GM12878 (cell line): Measurements from ENCODE around the gene MID1.

Experiments
- BACH1 ChIP-seq: fragments of 450-650 bp; IDR thresholded peaks from 2 replicates; pipeline ENCODE4 v1.6.1; 2017; ENCODE audit warnings: mild to moderate bottlenecking, borderline replicate concordance
- EP300 ChIP-seq, 2 experiments: fragments of 150-350 bp in 1 of 2; IDR thresholded peaks; 2 replicates each; pipeline ENCODE4 v1.6.1; 2011 to 2012; ENCODE audit warnings: low read depth in 2 of 2, low read length in 2 of 2, borderline replicate concordance in 1 of 2, improper control_type of control experiment in 1 of 2, inconsistent platforms in 1 of 2; ENCODE audit not compliant: control insufficient read depth in 1 of 2
- GATAD2B ChIP-seq: fragments of 450-650 bp; conservative IDR thresholded peaks from 2 replicates; pipeline ENCODE4 v1.6.1; 2017; ENCODE audit warnings: low read depth, mild to moderate bottlenecking, moderate library complexity
- JUND ChIP-seq: IDR thresholded peaks from 2 replicates; pipeline ENCODE4 v1.6.1; 2012; ENCODE audit warnings: low read depth, mild to moderate bottlenecking, low read length, improper control_type of control experiment, moderate library complexity
- POLR2A ChIP-seq: IDR thresholded peaks from 2 replicates; pipeline ENCODE4 v1.6.1; 2011; ENCODE audit warnings: low read depth, mild to moderate bottlenecking, low read length
- POLR2AphosphoS2 ChIP-seq: IDR thresholded peaks from 2 replicates; pipeline ENCODE4 v1.6.1; 2011; ENCODE audit warnings: low read depth, mild to moderate bottlenecking, low read length, improper control_type of control experiment, moderate library complexity
- SMAD1 ChIP-seq: fragments of 450-650 bp; IDR thresholded peaks from 2 replicates; pipeline ENCODE4 v1.6.1; 2018; ENCODE audit warnings: mild to moderate bottlenecking, low read depth; ENCODE audit not compliant: partially characterized antibody
- TAF1 ChIP-seq: IDR thresholded peaks from 2 replicates; pipeline ENCODE4 v1.6.1; 2011; ENCODE audit warnings: mild to moderate bottlenecking, low read depth, low read length, borderline replicate concordance
- TF ChIP-seq, protein P1 (sequence below): IDR thresholded peaks from 2 replicates; pipeline ENCODE4 v1.6.1; 2012; ENCODE audit warnings: low read length, inconsistent platforms

DNA sequence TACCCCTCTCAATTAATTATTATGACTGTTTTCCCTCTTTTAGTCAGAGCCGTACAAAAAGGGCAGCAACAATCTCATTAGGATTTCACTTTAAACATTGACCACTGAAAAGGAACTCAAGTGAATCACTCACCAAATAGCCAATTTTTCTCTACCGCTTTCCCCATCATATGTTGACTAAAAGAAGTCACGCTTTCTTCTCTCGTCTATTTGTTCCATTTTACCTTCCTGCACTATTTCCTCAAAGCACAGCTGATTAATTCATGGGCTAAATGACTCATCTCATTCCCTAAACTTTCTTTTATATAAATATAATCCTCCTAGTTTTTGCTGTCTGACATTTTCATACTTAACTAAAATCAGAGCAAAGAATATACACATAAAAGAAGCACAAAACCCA, 8.2 kb downstream of the MID1 start:
- TF ChIP-seq TAF1 = no peak
- no peak for TF ChIP-seq GATAD2B
- no peak for TF ChIP-seq POLR2AphosphoS2
- TF ChIP-seq EP300 (IDR thresholded peaks at IDR 0.05; ENCODE audit: borderline replicate concordance in 1 of 2, control insufficient read depth in 1 of 2, low read depth in 2 of 2, low read length in 2 of 2) = no peak
- TF ChIP-seq SMAD1 = no peak
- TF ChIP-seq POLR2A = no peak
- no peak for TF ChIP-seq JUND
- TF ChIP-seq, protein P1, sequence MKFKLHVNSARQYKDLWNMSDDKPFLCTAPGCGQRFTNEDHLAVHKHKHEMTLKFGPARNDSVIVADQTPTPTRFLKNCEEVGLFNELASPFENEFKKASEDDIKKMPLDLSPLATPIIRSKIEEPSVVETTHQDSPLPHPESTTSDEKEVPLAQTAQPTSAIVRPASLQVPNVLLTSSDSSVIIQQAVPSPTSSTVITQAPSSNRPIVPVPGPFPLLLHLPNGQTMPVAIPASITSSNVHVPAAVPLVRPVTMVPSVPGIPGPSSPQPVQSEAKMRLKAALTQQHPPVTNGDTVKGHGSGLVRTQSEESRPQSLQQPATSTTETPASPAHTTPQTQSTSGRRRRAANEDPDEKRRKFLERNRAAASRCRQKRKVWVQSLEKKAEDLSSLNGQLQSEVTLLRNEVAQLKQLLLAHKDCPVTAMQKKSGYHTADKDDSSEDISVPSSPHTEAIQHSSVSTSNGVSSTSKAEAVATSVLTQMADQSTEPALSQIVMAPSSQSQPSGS = no peak
- TF ChIP-seq BACH1 = no peak
